ENCODE results near the gene PRODH2. TPM values are rescaled to one million over a fixed set of nuclear protein-coding genes. Genes with fewer than 3 reads are reported as not detected.

Gene PRODH2
- total and polyA plus RNA-seq, 2 of the 13 experiments (the other 11 are each of a cell fraction or from before 2014, with no cell fraction given), result 86.7 to 118 TPM

- TF ChIP-seq ZNF609 (CRISPR knock-in tag; IDR thresholded peaks at IDR 0.05; ENCODE audit: borderline replicate concordance) (no peak), RARA (CRISPR knock-in tag; IDR thresholded peaks at IDR 0.05) (peak; percentile 79), ZNF770 (CRISPR knock-in tag; IDR thresholded peaks at IDR 0.05) (peak; percentile 55), PPARG (CRISPR knock-in tag; conservative IDR thresholded peaks at IDR 0.05) (0 out of 2 replicates have a peak, but pooled peaks have one; percentile 13), ZNF615 (CRISPR knock-in tag; IDR thresholded peaks at IDR 0.05; ENCODE audit: borderline replicate concordance) (no peak), ZSCAN9 (CRISPR knock-in tag; IDR thresholded peaks at IDR 0.05; ENCODE audit: borderline replicate concordance) (peak; percentile 25; the same call in 1 of the 2 replicates), ZNF207 (IDR thresholded peaks at IDR 0.05; ENCODE audit: borderline replicate concordance) (no peak), TFAP4 (IDR thresholded peaks at IDR 0.05; ENCODE audit: borderline replicate concordance, low read depth) (peak; percentile 27; the same call in 1 of the 2 replicates), ZNF749 (CRISPR knock-in tag; IDR thresholded peaks at IDR 0.05; ENCODE audit: borderline replicate concordance) (no peak), UBTF (CRISPR knock-in tag; IDR thresholded peaks at IDR 0.05) (peak; percentile 62), TFDP2 (CRISPR knock-in tag; IDR thresholded peaks at IDR 0.05) (0 out of 2 replicates have a peak, but pooled peaks have one; percentile 21), IKZF4 (CRISPR knock-in tag; IDR thresholded peaks at IDR 0.05; ENCODE audit: borderline replicate concordance, low read depth, not compliant biosample characterization) (no peak), YY1 (IDR thresholded peaks at IDR 0.05; ENCODE audit: insufficient read depth, insufficient replicate concordance, low read depth, low read length) (no peak), NCOA2 (CRISPR knock-in tag; IDR thresholded peaks at IDR 0.05) (peak; percentile 63), EP300 (IDR thresholded peaks at IDR 0.05; ENCODE audit: low read depth in 2 of 2, low read length in 2 of 2) (0 out of 4 replicates have a peak, but pooled peaks of 1 of the 2 experiments have one; percentile 6), EP300 (CRISPR knock-in tag; IDR thresholded peaks at IDR 0.05; ENCODE audit: borderline replicate concordance) (no peak)
Measured at GRCh38 chr19:35767288-35768081, 45.2 kb downstream of the PRODH2 start (continued).
